ENCODE data around the gene IARS2.
"Not testable (repeated sequence)": the region's sequence is repeated elsewhere in the genome, so short reads cannot be mapped to it uniquely, and the experiment has no call there.

Gene IARS2

DNA sequence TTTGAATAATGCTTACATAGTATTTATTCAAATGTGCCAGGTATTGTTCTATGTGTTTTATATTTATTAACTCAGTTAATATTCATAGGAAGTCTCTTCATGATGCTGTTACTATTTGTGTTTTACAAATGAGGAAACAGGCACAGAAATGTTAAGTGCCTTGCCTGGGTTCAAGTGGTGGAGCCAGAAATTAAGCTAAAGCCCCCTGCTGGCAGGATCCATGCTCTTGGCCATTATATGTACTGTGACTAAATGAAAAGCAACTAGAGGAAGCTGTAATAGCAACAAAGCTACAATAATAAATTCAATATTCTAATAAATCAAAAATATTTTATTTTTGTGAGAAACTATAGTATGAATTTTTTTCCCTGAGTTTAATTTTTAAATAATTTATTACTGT lies 30.0 kb downstream of the IARS2 start:
- DNase-seq (ENCODE audit: low read depth in 1 of 2, low spot score in 1 of 2): peak in 1 of 2 experiments; percentile 42
- TF ChIP-seq JUND (IDR thresholded peaks at IDR 0.05; ENCODE audit: low read depth): no peak
- in situ Hi-C loops (cut with HindIII; ENCODE audit: low pct_unique_long_range_greater_than_20kb, low sequenced_read_pairs): no loop called here

DNA sequence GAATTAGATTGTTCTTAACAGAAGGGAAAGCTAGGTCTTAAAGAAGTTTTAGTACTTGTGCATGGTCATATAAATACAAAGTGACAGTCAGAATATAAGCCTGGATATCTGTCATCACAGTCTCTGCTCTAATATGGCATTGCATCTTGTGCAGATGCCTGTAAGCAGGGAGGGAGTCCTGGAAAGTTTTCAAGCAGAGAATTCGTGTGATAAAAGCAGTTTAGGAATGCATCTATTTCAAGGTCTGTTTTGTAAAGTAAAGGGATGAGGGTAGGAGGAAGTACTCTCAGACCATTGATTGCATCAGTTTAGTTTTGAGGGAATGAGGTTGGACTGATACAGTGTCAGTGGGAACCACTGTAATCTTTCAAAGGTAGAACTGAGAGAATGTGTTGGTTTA lies 30.6 kb downstream of the IARS2 start:
- no peak for DNase-seq (ENCODE audit: low read depth in 1 of 2, low spot score in 1 of 2)
- in situ Hi-C loops (cut with HindIII; ENCODE audit: low pct_unique_long_range_greater_than_20kb, low sequenced_read_pairs): no loop called here
- TF ChIP-seq JUND (IDR thresholded peaks at IDR 0.05; ENCODE audit: low read depth): no peak

DNA sequence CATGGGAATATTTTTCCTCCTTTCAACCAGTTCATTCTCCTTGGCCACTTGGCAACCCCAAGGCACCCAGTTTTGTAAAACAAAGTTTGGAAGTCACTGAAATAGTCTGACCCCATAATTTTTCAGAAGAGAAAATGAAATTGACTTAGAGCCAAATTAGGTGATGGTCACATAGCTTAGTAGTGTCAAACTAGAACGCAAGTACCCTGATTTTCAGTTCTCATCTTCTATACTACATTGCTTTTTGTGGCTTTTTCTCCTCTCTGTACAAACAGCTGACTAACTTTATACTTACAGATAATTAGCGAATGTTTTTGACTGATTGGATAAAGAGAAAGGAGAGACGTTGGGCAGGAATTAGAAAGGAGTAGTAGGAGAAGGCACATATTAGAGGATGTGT lies 33.1 kb downstream of the IARS2 start:
- in situ Hi-C loops (cut with HindIII; ENCODE audit: low pct_unique_long_range_greater_than_20kb, low sequenced_read_pairs): no loop called here
- no peak for DNase-seq (ENCODE audit: low read depth in 1 of 2, low spot score in 1 of 2)
- no peak for TF ChIP-seq JUND (IDR thresholded peaks at IDR 0.05; ENCODE audit: low read depth)

DNA sequence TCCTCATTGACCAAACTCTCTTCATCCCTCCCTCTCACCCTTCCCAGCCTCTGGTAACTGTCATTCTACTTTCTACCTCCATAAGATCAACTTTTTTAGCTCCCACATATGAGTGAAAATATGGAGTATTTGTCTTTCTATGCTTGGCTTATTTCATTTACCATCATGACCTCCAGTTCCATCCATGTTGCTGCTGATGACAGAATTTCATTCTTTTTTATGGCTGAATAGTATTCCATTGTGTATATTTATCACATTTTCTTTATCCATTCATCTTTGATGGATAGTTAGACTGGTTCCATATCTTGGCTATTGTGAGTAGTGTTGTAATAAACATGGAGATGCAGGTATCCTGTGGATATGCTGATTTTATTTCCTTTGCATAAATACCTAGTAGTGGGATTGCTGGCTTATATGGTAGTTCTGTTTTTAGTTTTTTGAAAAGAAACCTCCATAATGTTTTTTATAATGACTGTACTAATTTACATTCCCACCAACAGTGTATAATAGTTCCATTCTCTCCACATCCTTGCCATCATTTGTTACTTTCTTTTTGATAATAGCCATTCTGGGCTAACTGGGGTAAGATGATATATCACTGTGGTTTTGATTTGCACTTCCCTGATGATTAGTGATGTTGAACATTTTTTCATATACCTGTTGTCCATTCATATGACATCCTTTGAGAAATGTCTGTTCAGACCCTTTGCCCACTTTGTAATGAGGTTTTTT lies 35.7 kb downstream of the IARS2 start:
- no peak for TF ChIP-seq JUND (IDR thresholded peaks at IDR 0.05; ENCODE audit: low read depth)
- in situ Hi-C loops (cut with HindIII; ENCODE audit: low pct_unique_long_range_greater_than_20kb, low sequenced_read_pairs): no loop called here
- no peak for DNase-seq (ENCODE audit: low read depth in 1 of 2, low spot score in 1 of 2)

DNA sequence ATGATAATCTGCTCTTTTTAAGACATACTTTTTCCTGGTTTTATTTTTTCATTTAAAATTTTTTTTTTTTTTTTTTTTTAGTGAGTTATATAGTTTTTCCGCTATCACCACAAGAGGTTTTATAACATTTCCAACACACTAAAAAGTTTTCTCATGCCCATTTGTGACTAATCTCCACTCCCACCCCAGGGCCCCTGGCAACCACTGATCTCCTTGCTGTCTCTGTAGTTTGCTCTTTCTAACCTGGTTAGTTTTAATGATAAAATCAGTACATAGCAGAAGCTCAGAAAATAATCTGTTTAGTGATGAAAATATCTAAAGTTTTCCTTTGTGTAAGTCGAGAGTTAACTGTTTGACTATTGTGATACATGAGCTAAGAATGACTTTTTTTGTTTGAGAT lies 41.8 kb downstream of the IARS2 start:
- no peak for DNase-seq (ENCODE audit: low read depth in 1 of 2, low spot score in 1 of 2)
- in situ Hi-C loops (cut with HindIII; ENCODE audit: low pct_unique_long_range_greater_than_20kb, low sequenced_read_pairs): no loop called here
- TF ChIP-seq JUND (IDR thresholded peaks at IDR 0.05; ENCODE audit: low read depth): no peak

DNA sequence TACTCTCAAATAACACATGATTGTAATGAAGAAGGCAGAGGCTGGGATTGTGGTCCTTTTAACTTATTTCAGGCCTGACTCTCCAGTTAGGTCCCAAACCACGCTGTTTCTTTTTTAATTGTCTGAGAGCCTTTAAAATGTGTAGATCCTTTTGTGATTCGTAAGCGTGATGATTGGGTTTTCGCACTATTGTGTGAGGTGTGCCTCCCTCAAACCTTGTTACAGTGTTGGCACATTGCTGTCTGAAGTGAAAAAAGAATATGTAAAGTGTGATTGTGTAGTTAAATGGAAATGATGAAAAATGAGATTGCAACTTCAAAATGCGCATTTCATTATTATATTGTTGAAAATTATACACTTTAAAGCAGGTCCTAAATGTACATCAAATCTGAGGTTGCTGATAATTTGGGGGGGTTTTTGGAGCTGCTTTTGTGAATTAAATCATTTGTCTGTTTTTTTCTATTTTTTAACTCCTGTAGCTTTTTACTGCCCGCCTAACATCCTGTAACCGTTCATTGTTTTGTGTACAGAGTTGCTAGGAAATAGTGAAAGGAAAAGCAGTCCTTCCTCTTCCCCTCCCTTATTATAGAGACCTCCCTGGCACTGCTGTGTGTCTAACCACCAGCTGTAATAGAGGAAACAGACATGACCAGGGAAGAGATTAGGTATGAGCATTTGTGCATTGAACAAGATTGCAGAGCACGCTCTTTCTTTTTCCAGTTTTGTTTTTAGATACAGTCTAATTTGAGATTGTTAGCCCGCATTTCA lies 43.3 kb downstream of the IARS2 start:
- in situ Hi-C loops (cut with HindIII; ENCODE audit: low pct_unique_long_range_greater_than_20kb, low sequenced_read_pairs): no loop called here
- no peak for DNase-seq (ENCODE audit: low read depth in 1 of 2, low spot score in 1 of 2)
- no peak for TF ChIP-seq JUND (IDR thresholded peaks at IDR 0.05; ENCODE audit: low read depth)

DNA sequence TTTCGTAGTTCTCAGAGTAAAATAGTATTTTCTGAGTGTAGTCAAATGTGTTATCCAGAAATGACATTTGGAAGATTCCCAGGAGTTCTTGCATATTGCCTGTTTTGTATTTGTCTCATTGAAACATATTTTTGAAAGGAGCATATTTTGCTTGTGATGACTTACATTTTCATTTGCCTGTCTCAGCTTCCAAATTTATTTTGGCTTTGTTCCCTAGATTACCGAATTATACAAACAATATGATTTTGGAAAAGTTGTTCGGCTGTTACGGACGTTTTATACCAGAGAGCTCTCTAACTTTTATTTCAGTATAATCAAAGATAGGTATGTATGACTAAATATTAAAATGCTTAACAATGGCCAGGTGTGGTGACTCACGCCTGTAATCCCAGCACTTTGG lies 46.0 kb downstream of the IARS2 start:
- no peak for DNase-seq (ENCODE audit: low read depth in 1 of 2, low spot score in 1 of 2)
- no peak for TF ChIP-seq JUND (IDR thresholded peaks at IDR 0.05; ENCODE audit: low read depth)
- in situ Hi-C loops (cut with HindIII; ENCODE audit: low pct_unique_long_range_greater_than_20kb, low sequenced_read_pairs): no loop called here

DNA sequence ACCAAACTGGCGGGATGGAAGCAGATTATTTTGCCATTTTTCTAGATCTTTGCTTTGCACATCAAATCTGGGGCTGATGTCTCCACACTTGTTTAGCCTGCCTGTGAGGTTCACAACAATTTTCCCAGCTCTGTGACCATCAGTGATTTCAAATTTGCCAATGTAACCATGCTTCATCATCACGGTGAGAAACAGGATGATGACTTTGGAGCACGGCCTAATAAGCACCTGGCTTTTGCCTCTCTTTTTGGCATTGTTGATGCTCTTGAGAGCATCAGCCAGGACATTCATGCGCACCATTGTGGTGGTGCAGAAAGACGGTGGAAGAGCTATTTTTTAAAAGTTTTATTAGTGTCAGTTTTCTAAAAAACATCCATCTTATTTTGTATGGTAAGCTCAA lies 50.1 kb downstream of the IARS2 start:
- no peak for TF ChIP-seq JUND (IDR thresholded peaks at IDR 0.05; ENCODE audit: low read depth)
- DNase-seq (ENCODE audit: low read depth in 1 of 2, low spot score in 1 of 2): no peak
- in situ Hi-C loops (cut with HindIII; ENCODE audit: low pct_unique_long_range_greater_than_20kb, low sequenced_read_pairs): no loop called here

DNA sequence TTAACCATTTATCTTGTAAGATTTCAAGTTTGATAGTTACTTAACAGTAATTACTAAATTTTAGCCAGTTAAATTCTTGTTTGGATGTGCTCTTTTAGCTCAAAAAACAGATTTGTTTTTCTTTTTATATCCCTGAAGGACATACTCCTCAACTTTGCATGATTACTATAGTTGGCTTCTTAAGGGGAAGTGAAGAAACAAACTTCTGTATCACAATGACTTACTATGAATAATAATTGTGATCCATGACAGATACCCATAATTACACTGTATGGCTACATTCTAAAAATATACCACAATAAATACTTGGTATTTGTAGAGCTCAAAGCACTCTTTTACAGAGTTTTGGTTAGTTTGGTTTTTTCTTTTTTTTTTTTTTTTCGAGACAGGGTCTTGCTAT lies 55.8 kb downstream of the IARS2 start:
- TF ChIP-seq JUND (IDR thresholded peaks at IDR 0.05; ENCODE audit: low read depth): no peak
- in situ Hi-C loops (cut with HindIII; ENCODE audit: low pct_unique_long_range_greater_than_20kb, low sequenced_read_pairs): no loop called here
- DNase-seq (ENCODE audit: low read depth in 1 of 2, low spot score in 1 of 2): no peak

DNA sequence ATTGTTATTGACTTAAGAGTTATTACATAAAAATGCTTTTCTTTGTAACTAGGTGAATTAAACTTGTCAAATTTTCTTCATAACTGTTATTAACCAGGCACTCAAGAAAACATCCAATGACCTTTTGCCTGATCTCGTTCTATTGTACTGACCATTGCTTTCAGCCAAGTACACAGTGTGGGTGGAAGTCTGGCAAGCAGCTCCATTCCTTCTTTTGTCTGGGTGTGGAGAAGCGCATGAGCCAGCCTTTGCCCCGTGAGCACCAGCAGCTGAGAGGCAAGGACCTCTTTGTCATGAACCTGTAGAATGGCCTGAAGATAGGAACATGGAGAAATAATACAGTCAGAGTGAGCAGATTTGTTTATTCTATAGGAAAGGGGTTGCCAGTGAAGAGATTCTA lies 57.5 kb downstream of the IARS2 start:
- in situ Hi-C loops (cut with HindIII; ENCODE audit: low pct_unique_long_range_greater_than_20kb, low sequenced_read_pairs): no loop called here
- no peak for TF ChIP-seq JUND (IDR thresholded peaks at IDR 0.05; ENCODE audit: low read depth)
- no peak for DNase-seq (ENCODE audit: low read depth in 1 of 2, low spot score in 1 of 2)

DNA sequence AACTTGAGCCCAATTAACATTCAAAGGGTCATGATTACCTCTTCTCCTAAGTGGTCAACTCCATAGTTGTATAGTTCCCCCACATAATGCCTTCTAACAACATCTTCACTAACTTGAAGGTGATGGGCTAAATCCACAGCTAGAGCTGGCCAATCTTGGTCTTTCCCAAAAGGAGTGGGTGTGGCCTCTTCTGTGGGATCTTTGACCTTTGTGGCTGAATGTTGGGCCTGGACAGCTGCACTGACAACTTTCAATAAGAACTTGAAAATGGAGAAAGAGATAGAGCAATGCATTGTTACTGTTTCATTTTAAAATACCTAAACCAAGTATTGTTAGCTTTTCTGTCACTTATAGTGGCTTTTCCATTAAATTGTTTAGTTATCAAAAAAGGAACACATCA lies 59.2 kb downstream of the IARS2 start:
- no peak for DNase-seq (ENCODE audit: low read depth in 1 of 2, low spot score in 1 of 2)
- TF ChIP-seq JUND (IDR thresholded peaks at IDR 0.05; ENCODE audit: low read depth): no peak
- in situ Hi-C loops (cut with HindIII; ENCODE audit: low pct_unique_long_range_greater_than_20kb, low sequenced_read_pairs): no loop called here

DNA sequence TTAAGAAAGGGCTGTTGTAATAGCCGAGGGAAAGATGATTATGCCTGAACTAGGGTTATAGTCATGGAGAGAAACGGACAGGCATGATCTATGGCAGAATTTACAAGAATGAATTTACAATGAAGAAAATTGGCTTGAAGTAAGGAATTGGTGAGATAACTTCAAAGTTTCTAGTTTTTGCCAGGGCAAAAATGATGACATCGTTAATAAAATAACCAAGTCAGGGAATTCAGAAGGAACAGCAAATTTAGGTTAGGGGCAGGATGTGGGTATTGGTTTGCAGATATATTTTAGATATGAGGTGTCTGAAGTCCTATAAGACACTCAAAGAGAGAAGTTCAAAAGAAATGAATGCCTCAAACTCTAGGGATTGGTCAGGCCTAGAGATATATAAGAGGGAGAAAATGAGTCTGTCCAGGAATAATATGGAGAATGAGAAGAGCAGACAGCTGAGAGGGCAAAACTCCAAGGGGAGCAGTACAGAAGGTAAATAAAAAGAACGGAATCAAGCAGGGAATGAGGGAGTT lies 62.8 kb downstream of the IARS2 start:
- TF ChIP-seq JUND (IDR thresholded peaks at IDR 0.05; ENCODE audit: low read depth): no peak
- DNase-seq (ENCODE audit: low read depth in 1 of 2, low spot score in 1 of 2): no peak

DNA sequence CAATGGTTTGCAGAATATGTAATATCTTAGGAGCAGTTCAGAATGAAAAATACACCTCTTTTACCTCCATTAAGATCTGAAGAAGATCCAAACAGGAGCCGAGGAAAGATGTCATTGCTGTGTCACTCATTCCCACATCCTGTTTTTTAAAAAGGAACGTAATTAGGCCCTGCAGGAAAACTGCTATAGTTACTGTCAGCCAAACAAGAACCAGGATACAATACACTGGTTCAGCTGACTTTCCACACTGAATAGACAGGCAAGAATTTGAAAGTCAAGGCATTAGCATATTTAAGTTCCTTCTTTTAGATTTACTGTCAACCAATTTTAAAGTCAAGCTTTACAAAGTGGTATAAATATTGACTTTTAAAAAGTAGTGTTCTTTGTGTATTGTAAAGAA lies 63.8 kb downstream of the IARS2 start:
- in situ Hi-C loops (cut with HindIII; ENCODE audit: low pct_unique_long_range_greater_than_20kb, low sequenced_read_pairs): no loop called here
- no peak for TF ChIP-seq JUND (IDR thresholded peaks at IDR 0.05; ENCODE audit: low read depth)
- DNase-seq (ENCODE audit: low read depth in 1 of 2, low spot score in 1 of 2): no peak

More for the DNA sequence above, 62.8 kb downstream of the IARS2 start:
- in situ Hi-C loops (cut with HindIII; ENCODE audit: low pct_unique_long_range_greater_than_20kb, low sequenced_read_pairs): no loop called here

DNA sequence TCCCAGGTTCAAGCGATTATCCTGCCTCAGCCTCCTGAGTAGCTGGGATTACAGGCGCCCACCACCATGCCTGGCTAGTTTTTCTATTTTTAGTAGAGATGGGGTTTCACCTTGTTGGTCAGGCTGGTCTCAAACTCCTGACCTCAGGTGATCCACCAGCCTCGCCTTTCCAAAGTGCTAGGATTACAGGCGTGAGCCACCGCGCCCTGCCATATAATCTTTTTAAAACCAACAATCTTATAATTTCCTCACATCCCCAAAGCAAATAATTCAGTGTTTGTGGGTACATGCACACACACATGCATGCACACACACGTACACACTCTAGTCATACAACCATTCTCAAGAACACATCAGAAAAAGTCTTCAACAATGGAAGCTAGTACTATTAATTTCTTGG lies 64.6 kb downstream of the IARS2 start:
- DNase-seq (ENCODE audit: low read depth in 1 of 2, low spot score in 1 of 2); in situ Hi-C loops (cut with HindIII; ENCODE audit: low pct_unique_long_range_greater_than_20kb, low sequenced_read_pairs): not testable (repeated sequence)
